NB4 (cell line): ENCODE measurements around the gene RBM47.

Experiments
- CTCF ChIP-seq: IDR thresholded peaks from one replicate; pipeline ENCODE4 v1.5.1; 2012; ENCODE audit warnings: low read depth, low read length
- POLR2A ChIP-seq: IDR thresholded peaks from 2 replicates; pipeline ENCODE4 v1.6.1; 2011; ENCODE audit warnings: mild to moderate bottlenecking; ENCODE audit not compliant: insufficient read length; ENCODE audit errors: extremely low read depth

- TF ChIP-seq CTCF = no peak
- TF ChIP-seq POLR2A = no peak
These were observed 75.7 kb downstream of the RBM47 start for GRCh38 chr4:40553995-40554394.
